GM12878 (cell line): ENCODE measurements around the gene RXFP1. TPM values are rescaled to one million over a fixed set of nuclear protein-coding genes. Genes with fewer than 3 reads are reported as not detected.

ENCODE experiments used
- ATAC-seq: fragments of 200-7000 bp; cut with Tn5 transposase; 3 replicates; pipeline ENCODE4 v1.9.1; 2020; ENCODE audit warnings: mild to moderate bottlenecking, moderate library complexity
- BruUV-seq: library from RNA; stranded (reverse); fragments of 400-500 nt; replicated peaks from 2 replicates; lab custom pipeline; 2021; lab: Mats Ljungman, UMichigan
- CTCF ChIA-PET: fragments of 300-600 bp; sonication (Branson Sonifier 250); formaldehyde crosslinking; extraction: SDS; loops from one replicate; lab custom pipeline; 2021; ENCODE audit warnings: inconsistent platforms; lab: Yijun Ruan, JAX
- POLR2A ChIA-PET: fragments of 350-600 bp; formaldehyde crosslinking; extraction: SDS; loops from one replicate; lab custom pipeline; 2021; ENCODE audit warnings: inconsistent platforms; lab: Charles Lee
- RAD21 ChIA-PET: fragments of 300-600 bp; sonication (Branson Sonifier 250); formaldehyde crosslinking; loops from one replicate; lab custom pipeline; 2023; ENCODE audit warnings: antibody characterized with exemption; ENCODE audit not compliant: unreplicated experiment; lab: Charles Lee
- SMC1A ChIA-PET: fragments of 300-600 bp; sonication (Branson Sonifier 250); formaldehyde crosslinking; loops from one replicate; lab custom pipeline; 2023; ENCODE audit not compliant: unreplicated experiment, uncharacterized antibody; lab: Charles Lee
- DNase-seq: peaks from one replicate; pipeline ENCODE4 v3.0.0-alpha.2; 2011; ENCODE audit warnings: low read depth, low spot score
- FAIRE-seq: peaks from 3 replicates; lab custom pipeline; 2011; peaks lifted over from hg19 to GRCh38; lab: Jason Lieb, UNC
- H2AFZ ChIP-seq: 2 replicates; pipeline ENCODE4 v1.6.0; 2011; ENCODE audit warnings: low read depth, low read length, control low read depth; ENCODE audit not compliant: control insufficient read depth
- H3K27ac ChIP-seq: 2 replicates; pipeline ENCODE4 v1.5.1; 2011; ENCODE audit warnings: control low read depth; ENCODE audit not compliant: control insufficient read depth, insufficient read depth
- H3K27me3 ChIP-seq, 2 experiments: replicated peaks in 1 of 2; 2 replicates each; pipeline versions ENCODE4 v1.6.0 to v1.6.1; 2011; ENCODE audit warnings: low read length in 1 of 2; ENCODE audit not compliant: control insufficient read depth in 2 of 2, insufficient read depth in 2 of 2
- H3K36me3 ChIP-seq, 2 experiments: 2 replicates each; pipeline ENCODE4 v1.5.1; 2011; ENCODE audit warnings: low read length in 1 of 2; ENCODE audit not compliant: control insufficient read depth in 2 of 2, insufficient read depth in 2 of 2
- H3K4me1 ChIP-seq: 2 replicates; pipeline ENCODE4 v1.6.1; 2011; ENCODE audit warnings: mild to moderate bottlenecking, low read length, moderate library complexity, mixed read lengths; ENCODE audit not compliant: control insufficient read depth, insufficient read depth
- H3K4me2 ChIP-seq: 2 replicates; pipeline ENCODE4 v1.6.0; 2011; ENCODE audit warnings: control low read depth; ENCODE audit not compliant: control insufficient read depth, insufficient read depth
- H3K4me3 ChIP-seq: fragments of 200-600 bp; sonication (generic); 2 replicates; pipeline ENCODE4 v1.5.1; 2016
- H3K79me2 ChIP-seq: 2 replicates; pipeline ENCODE4 v1.6.0; 2011; ENCODE audit warnings: low read length; ENCODE audit not compliant: control insufficient read depth, insufficient read depth
- H3K9ac ChIP-seq: 2 replicates; pipeline ENCODE4 v1.8.0; 2011; ENCODE audit warnings: low read length, control low read depth, mixed read lengths; ENCODE audit not compliant: control insufficient read depth, insufficient read depth
- H3K9me3 ChIP-seq: replicated peaks from 3 replicates; pipeline ENCODE4 v1.5.1; 2011; ENCODE audit warnings: mild to moderate bottlenecking, low read length; ENCODE audit not compliant: control insufficient read depth, insufficient read depth
- H4K20me1 ChIP-seq: 2 replicates; pipeline ENCODE4 v1.6.0; 2011; ENCODE audit not compliant: control insufficient read depth, insufficient read depth
- ATF3 ChIP-seq: IDR thresholded peaks from 2 replicates; pipeline ENCODE4 v1.6.1; 2011; ENCODE audit warnings: low read depth, mild to moderate bottlenecking, low read length, moderate library complexity, borderline replicate concordance; ENCODE audit errors: extremely low read depth
- BRCA1 ChIP-seq: IDR thresholded peaks from 2 replicates; pipeline ENCODE4 v1.6.1; 2011; ENCODE audit warnings: low read depth, low read length, improper control_type of control experiment
- CREB1 ChIP-seq: IDR thresholded peaks from 2 replicates; pipeline ENCODE4 v1.6.1; 2012; ENCODE audit warnings: low read depth, mild to moderate bottlenecking, inconsistent platforms
- E2F4 ChIP-seq: IDR thresholded peaks from 2 replicates; pipeline ENCODE4 v1.6.1; 2012; ENCODE audit warnings: low read depth, low read length, improper control_type of control experiment
- E4F1 ChIP-seq: fragments of 450-650 bp; IDR thresholded peaks from 2 replicates; pipeline ENCODE4 v1.6.1; 2018; ENCODE audit warnings: borderline replicate concordance, mild to moderate bottlenecking; ENCODE audit not compliant: partially characterized antibody
- HCFC1 ChIP-seq: fragments of 150-350 bp; IDR thresholded peaks from 2 replicates; pipeline ENCODE4 v1.6.1; 2014; ENCODE audit warnings: low read length
- IKZF2 ChIP-seq, 2 experiments: fragments of 450-650 bp; IDR thresholded peaks; 2 replicates each; pipeline ENCODE4 v1.6.1; 2017; ENCODE audit warnings: mild to moderate bottlenecking in 2 of 2, moderate library complexity in 2 of 2
- IRF3 ChIP-seq: fragments of 450-650 bp; IDR thresholded peaks from 2 replicates; pipeline ENCODE4 v1.6.1; 2014; ENCODE audit warnings: mild to moderate bottlenecking
- NFYA ChIP-seq: IDR thresholded peaks from 2 replicates; pipeline ENCODE4 v1.6.1; 2011; ENCODE audit warnings: low read depth, mild to moderate bottlenecking, low read length, improper control_type of control experiment, borderline replicate concordance
- NRF1 ChIP-seq: conservative IDR thresholded peaks from 2 replicates; pipeline ENCODE4 v1.6.1; 2011; ENCODE audit warnings: mild to moderate bottlenecking, low read depth, low read length, improper control_type of control experiment
- TAF1 ChIP-seq: IDR thresholded peaks from 2 replicates; pipeline ENCODE4 v1.6.1; 2011; ENCODE audit warnings: mild to moderate bottlenecking, low read depth, low read length, borderline replicate concordance
- ZBTB33 ChIP-seq: fragments of 450-650 bp; IDR thresholded peaks from 2 replicates; pipeline ENCODE4 v1.6.1; 2017; ENCODE audit warnings: mild to moderate bottlenecking
- ZNF217 ChIP-seq: fragments of 450-650 bp; IDR thresholded peaks from 2 replicates; pipeline ENCODE4 v1.6.1; 2017; ENCODE audit warnings: antibody characterized with exemption, mild to moderate bottlenecking
- WGBS: methylation state at CpG from one replicate; pipeline ENCODE4 v1.1.6; 2016; ENCODE audit warnings: low lambda C conversion rate; ENCODE audit not compliant: insufficient replicate concordance, insufficient coverage; ENCODE audit errors: missing lambda C conversion rate; 5-methylcytosine and 5-hydroxymethylcytosine counted together
- in situ Hi-C: fragments of 300-500 bp; cut with MboI; formaldehyde crosslinking; loops from 9 replicates; pipeline ENCODE4 v1.14.3; 2018; ENCODE audit warnings: mixed read lengths
- intact Hi-C: fragments of 100-400 bp; cut with micrococcal nuclease; formaldehyde crosslinking; loops from one replicate; pipeline ENCODE4 v1.14.2; 2022; ENCODE audit not compliant: unreplicated experiment
- polyA plus RNA-seq, 11 experiments: library from polyadenylated mRNA; depleted of rRNA in 4 of 11; unstranded in 6 of 11; stranded (reverse) in 5 of 11; fragments of >200 nt; fragmentation: Nextera tagmentation in 4 of 11; fragmentation: Illumina TruSeq in 1 of 11; extraction: Ambion mirVana in 4 of 11; extraction: Trizol in 1 of 11; gene quantifications; 1 replicate in 1 of 11; 2 replicates in 10 of 11; pipeline versions ENCODE4 v1.2.1 to v1.2.3, GENCODE V29; 2011 to 2016; ENCODE audit warnings: inconsistent platforms in 2 of 11, missing spikeins in 2 of 11, low read depth in 1 of 11
- total RNA-seq, 4 experiments: library from RNA; depleted of rRNA in 3 of 4; stranded (reverse); fragments of >200 nt in 3 of 4; fragmentation: Illumina TruSeq in 1 of 4; extraction: Trizol in 1 of 4; gene quantifications; 2 replicates each; pipeline versions ENCODE4 v1.2.1 to v1.2.3, GENCODE V29; 2013 to 2021

RXFP1 gene
- total and polyA plus RNA-seq, 10 of the 15 experiments (the other 5 are each of a cell fraction or from before 2014, with no cell fraction given), result 0.12 TPM; not detected in 9

GRCh38 chr4:158671915-158672806 is 150.5 kb downstream of the RXFP1 start, which contains the start of gene ETFDH:
ETFDH (plus strand) TSS chr4:158672296; CDS start chr4:158672457, 161 bp downstream.
- peak within 1 kb of the TSS; percentile 97 for H2AFZ ChIP-seq
- no peaks in the 10 kb centered on the region for H3K27me3 ChIP-seq
- in situ Hi-C loops, result no loop called here
- DNase-seq (peak; percentile 99), FAIRE-seq (peak; percentile 96), ATAC-seq (peak; percentile 88)
- ChIA-PET SMC1A (interaction anchor here (0.5 kb wide), 1 partner anchor 528 kb away, joined by 4 read pairs; no protein-coding TSS in a partner anchor), CTCF (interaction anchor here (0.7 kb wide), 1 partner anchor 22 kb away, joined by 3 read pairs; no protein-coding TSS in a partner anchor), RAD21 (interaction anchor here (0.7 kb wide), 1 partner anchor 346 kb away, joined by 3 read pairs; no protein-coding TSS in a partner anchor), POLR2A (no interaction called here)
- TSS peak; percentile 82 for BruUV-seq
- no peaks in the 10 kb centered on the region; a peak in 1 of 4 replicates for H3K36me3 ChIP-seq
- peaks cover 37% of the 10 kb centered on the region for H3K79me2 ChIP-seq
- intact Hi-C loops, result loop anchor here (1.0 to 2.0 kb wide), 2 partner anchors 51 to 531 kb away; partner anchors contain the start of gene PPID
- no peaks in the 10 kb centered on the region for H3K4me1 ChIP-seq
- peak within 1 kb of the TSS; percentile 85 for H3K27ac ChIP-seq
- no peaks in the 10 kb centered on the region for H4K20me1 ChIP-seq
- no peaks in the 10 kb centered on the region for H3K9me3 ChIP-seq
- WGBS, result under 1% methylated on average over 60 of the region's 60 CpGs
- peak within 1 kb of the TSS; percentile 89 for H3K4me3 ChIP-seq
- H3K9ac ChIP-seq, result peak within 1 kb of the TSS; percentile 88
- peak within 1 kb of the TSS; percentile 95 for H3K4me2 ChIP-seq
- TF ChIP-seq HCFC1, result peak; percentile 97
- peak; percentile 92 for TF ChIP-seq CREB1
- no peak for TF ChIP-seq ZNF217
- peak; percentile 98 for TF ChIP-seq E4F1
- peak; percentile 52; the same call in 1 of the 2 replicates for TF ChIP-seq BRCA1
- TF ChIP-seq NFYA, result no peak
- peak; percentile 64; the same call in 1 of the 2 replicates for TF ChIP-seq ATF3
- TF ChIP-seq IKZF2 (IDR thresholded peaks at IDR 0.05), result no peak; a peak in 1 of 4 replicates
- TF ChIP-seq NRF1, result peak; percentile 88
- TF ChIP-seq IRF3, result peak; percentile 69
- peak; percentile 86; the same call in 1 of the 2 replicates for TF ChIP-seq E2F4
- TF ChIP-seq ZBTB33, result no peak
- 0 out of 2 replicates have a peak, but pooled peaks have one; percentile 74 for TF ChIP-seq TAF1
